GM12878 (cell line): Measurements from ENCODE around the gene ATXN1. TPM values are rescaled to one million over a fixed set of nuclear protein-coding genes. Genes with fewer than 3 reads are reported as not detected.

Source experiments
- ATAC-seq: fragments of 200-7000 bp; cut with Tn5 transposase; 3 replicates; pipeline ENCODE4 v1.9.1; 2020; ENCODE audit warnings: mild to moderate bottlenecking, moderate library complexity
- BruUV-seq: library from RNA; stranded (reverse); fragments of 400-500 nt; replicated peaks from 2 replicates; lab custom pipeline; 2021; lab: Mats Ljungman, UMichigan
- CTCF ChIA-PET: fragments of 300-600 bp; sonication (Branson Sonifier 250); formaldehyde crosslinking; extraction: SDS; loops from one replicate; lab custom pipeline; 2021; ENCODE audit warnings: inconsistent platforms; lab: Yijun Ruan, JAX
- POLR2A ChIA-PET: fragments of 350-600 bp; formaldehyde crosslinking; extraction: SDS; loops from one replicate; lab custom pipeline; 2021; ENCODE audit warnings: inconsistent platforms; lab: Charles Lee
- RAD21 ChIA-PET: fragments of 300-600 bp; sonication (Branson Sonifier 250); formaldehyde crosslinking; loops from one replicate; lab custom pipeline; 2023; ENCODE audit warnings: antibody characterized with exemption; ENCODE audit not compliant: unreplicated experiment; lab: Charles Lee
- SMC1A ChIA-PET: fragments of 300-600 bp; sonication (Branson Sonifier 250); formaldehyde crosslinking; loops from one replicate; lab custom pipeline; 2023; ENCODE audit not compliant: unreplicated experiment, uncharacterized antibody; lab: Charles Lee
- DNase-seq: peaks from one replicate; pipeline ENCODE4 v3.0.0-alpha.2; 2011; ENCODE audit warnings: low read depth, low spot score
- FAIRE-seq: peaks from 3 replicates; lab custom pipeline; 2011; peaks lifted over from hg19 to GRCh38; lab: Jason Lieb, UNC
- H2AFZ ChIP-seq: 2 replicates; pipeline ENCODE4 v1.6.0; 2011; ENCODE audit warnings: low read depth, low read length, control low read depth; ENCODE audit not compliant: control insufficient read depth
- H3K27ac ChIP-seq: 2 replicates; pipeline ENCODE4 v1.5.1; 2011; ENCODE audit warnings: control low read depth; ENCODE audit not compliant: control insufficient read depth, insufficient read depth
- H3K27me3 ChIP-seq, 2 experiments: replicated peaks in 1 of 2; 2 replicates each; pipeline versions ENCODE4 v1.6.0 to v1.6.1; 2011; ENCODE audit warnings: low read length in 1 of 2; ENCODE audit not compliant: control insufficient read depth in 2 of 2, insufficient read depth in 2 of 2
- H3K36me3 ChIP-seq, 2 experiments: 2 replicates each; pipeline ENCODE4 v1.5.1; 2011; ENCODE audit warnings: low read length in 1 of 2; ENCODE audit not compliant: control insufficient read depth in 2 of 2, insufficient read depth in 2 of 2
- H3K4me1 ChIP-seq: 2 replicates; pipeline ENCODE4 v1.6.1; 2011; ENCODE audit warnings: mild to moderate bottlenecking, low read length, moderate library complexity, mixed read lengths; ENCODE audit not compliant: control insufficient read depth, insufficient read depth
- H3K4me2 ChIP-seq: 2 replicates; pipeline ENCODE4 v1.6.0; 2011; ENCODE audit warnings: control low read depth; ENCODE audit not compliant: control insufficient read depth, insufficient read depth
- H3K4me3 ChIP-seq: fragments of 200-600 bp; sonication (generic); 2 replicates; pipeline ENCODE4 v1.5.1; 2016
- H3K79me2 ChIP-seq: 2 replicates; pipeline ENCODE4 v1.6.0; 2011; ENCODE audit warnings: low read length; ENCODE audit not compliant: control insufficient read depth, insufficient read depth
- H3K9ac ChIP-seq: 2 replicates; pipeline ENCODE4 v1.8.0; 2011; ENCODE audit warnings: low read length, control low read depth, mixed read lengths; ENCODE audit not compliant: control insufficient read depth, insufficient read depth
- H3K9me3 ChIP-seq: replicated peaks from 3 replicates; pipeline ENCODE4 v1.5.1; 2011; ENCODE audit warnings: mild to moderate bottlenecking, low read length; ENCODE audit not compliant: control insufficient read depth, insufficient read depth
- H4K20me1 ChIP-seq: 2 replicates; pipeline ENCODE4 v1.6.0; 2011; ENCODE audit not compliant: control insufficient read depth, insufficient read depth
- BACH1 ChIP-seq: fragments of 450-650 bp; IDR thresholded peaks from 2 replicates; pipeline ENCODE4 v1.6.1; 2017; ENCODE audit warnings: mild to moderate bottlenecking, borderline replicate concordance
- CTCF ChIP-seq, 3 experiments: IDR thresholded peaks in 2 of 3; conservative IDR thresholded peaks in 1 of 3; 2 replicates each; pipeline ENCODE4 v1.5.1; 2011; ENCODE audit warnings: low read depth in 3 of 3, low read length in 3 of 3, mild to moderate bottlenecking in 3 of 3, control low read depth in 2 of 3, moderate library complexity in 2 of 3, inconsistent platforms in 1 of 3, mixed read lengths in 1 of 3; ENCODE audit not compliant: control insufficient read depth in 2 of 3, insufficient read depth in 1 of 3; ENCODE audit errors: extremely low read depth in 1 of 3
- ETV6 ChIP-seq, 2 experiments: fragments of 450-650 bp in 1 of 2; IDR thresholded peaks in 1 of 2; conservative IDR thresholded peaks in 1 of 2; 2 replicates each; pipeline ENCODE4 v1.6.1; 2014; ENCODE audit warnings: antibody characterized with exemption in 1 of 2, borderline replicate concordance in 1 of 2, low read depth in 1 of 2, mild to moderate bottlenecking in 1 of 2, moderate library complexity in 1 of 2
- FOXM1 ChIP-seq: IDR thresholded peaks from 2 replicates; pipeline ENCODE4 v1.6.1; 2012; ENCODE audit warnings: low read depth, mild to moderate bottlenecking, inconsistent platforms, low read length, moderate library complexity
- HDAC6 ChIP-seq: fragments of 200-600 bp; sonication (generic); IDR thresholded peaks from one replicate; pipeline ENCODE4 v1.8.0; 2017; ENCODE audit warnings: antibody characterized with exemption; ENCODE audit not compliant: unreplicated experiment
- HDGF ChIP-seq: fragments of 450-650 bp; IDR thresholded peaks from 2 replicates; pipeline ENCODE4 v1.6.1; 2016; ENCODE audit warnings: antibody characterized with exemption
- IKZF1 ChIP-seq: fragments of 450-650 bp; conservative IDR thresholded peaks from 2 replicates; pipeline ENCODE4 v1.6.1; 2017; ENCODE audit warnings: antibody characterized with exemption, mild to moderate bottlenecking
- IRF3 ChIP-seq: fragments of 450-650 bp; IDR thresholded peaks from 2 replicates; pipeline ENCODE4 v1.6.1; 2014; ENCODE audit warnings: mild to moderate bottlenecking
- MTA3 ChIP-seq: IDR thresholded peaks from 2 replicates; pipeline ENCODE4 v1.6.1; 2012; ENCODE audit warnings: low read length, inconsistent platforms, borderline replicate concordance
- POLR2AphosphoS2 ChIP-seq: IDR thresholded peaks from 2 replicates; pipeline ENCODE4 v1.6.1; 2011; ENCODE audit warnings: low read depth, mild to moderate bottlenecking, low read length, improper control_type of control experiment, moderate library complexity
- RB1 ChIP-seq: fragments of 450-650 bp; formaldehyde crosslinking; IDR thresholded peaks from 2 replicates; pipeline ENCODE4 v1.6.1; 2017; ENCODE audit warnings: mild to moderate bottlenecking, borderline replicate concordance
- REST ChIP-seq: IDR thresholded peaks from 2 replicates; pipeline ENCODE4 v1.6.1; 2012; ENCODE audit warnings: mild to moderate bottlenecking, low read depth, low read length
- SPI1 ChIP-seq: IDR thresholded peaks from 2 replicates; pipeline ENCODE4 v1.6.1; 2011; ENCODE audit warnings: low read depth, mild to moderate bottlenecking, low read length, moderate library complexity, borderline replicate concordance; ENCODE audit not compliant: insufficient read depth
- TCF12 ChIP-seq: IDR thresholded peaks from 2 replicates; pipeline ENCODE4 v1.6.1; 2011; ENCODE audit warnings: low read depth, mild to moderate bottlenecking, low read length
- TCF3 ChIP-seq: IDR thresholded peaks from 2 replicates; pipeline ENCODE4 v1.6.1; 2012; ENCODE audit warnings: low read depth, mild to moderate bottlenecking, low read length, borderline replicate concordance; ENCODE audit not compliant: insufficient read depth
- TCF7 ChIP-seq: IDR thresholded peaks from 2 replicates; pipeline ENCODE4 v1.6.1; 2014; ENCODE audit warnings: antibody characterized with exemption, borderline replicate concordance
- WGBS: methylation state at CpG from one replicate; pipeline ENCODE4 v1.1.6; 2016; ENCODE audit warnings: low lambda C conversion rate; ENCODE audit not compliant: insufficient replicate concordance, insufficient coverage; ENCODE audit errors: missing lambda C conversion rate; 5-methylcytosine and 5-hydroxymethylcytosine counted together
- in situ Hi-C: fragments of 300-500 bp; cut with MboI; formaldehyde crosslinking; loops from 9 replicates; pipeline ENCODE4 v1.14.3; 2018; ENCODE audit warnings: mixed read lengths
- intact Hi-C: fragments of 100-400 bp; cut with micrococcal nuclease; formaldehyde crosslinking; loops from one replicate; pipeline ENCODE4 v1.14.2; 2022; ENCODE audit not compliant: unreplicated experiment
- polyA plus RNA-seq, 11 experiments: library from polyadenylated mRNA; depleted of rRNA in 4 of 11; unstranded in 6 of 11; stranded (reverse) in 5 of 11; fragments of >200 nt; fragmentation: Nextera tagmentation in 4 of 11; fragmentation: Illumina TruSeq in 1 of 11; extraction: Ambion mirVana in 4 of 11; extraction: Trizol in 1 of 11; gene quantifications; 1 replicate in 1 of 11; 2 replicates in 10 of 11; pipeline versions ENCODE4 v1.2.1 to v1.2.3, GENCODE V29; 2011 to 2016; ENCODE audit warnings: inconsistent platforms in 2 of 11, missing spikeins in 2 of 11, low read depth in 1 of 11
- total RNA-seq, 4 experiments: library from RNA; depleted of rRNA in 3 of 4; stranded (reverse); fragments of >200 nt in 3 of 4; fragmentation: Illumina TruSeq in 1 of 4; extraction: Trizol in 1 of 4; gene quantifications; 2 replicates each; pipeline versions ENCODE4 v1.2.1 to v1.2.3, GENCODE V29; 2013 to 2021

ATXN1 gene
- total and polyA plus RNA-seq, 10 of the 15 experiments (the other 5 are each of a cell fraction or from before 2014, with no cell fraction given), result 12.2 to 51.2 (median 20.5) TPM

- POLR2A ChIA-PET, result interaction anchor here (0.7 to 5.0 kb wide), 15 partner anchors 10 to 338 kb away, joined by 3 to 134 read pairs (median 9); no protein-coding TSS in a partner anchor
- no peak overlapping the region for H2AFZ ChIP-seq
- TF ChIP-seq IKZF1 (0 out of 2 replicates have a peak, but pooled peaks have one; percentile 4), IRF3 (no peak), HDAC6 (no peak), MTA3 (no peak), FOXM1 (no peak), REST (no peak), SPI1 (no peak), TCF7 (no peak), ETV6 (conservative IDR thresholded peaks at IDR 0.05 in 1 of 2, IDR thresholded peaks at IDR 0.05 in 1 of 2; ENCODE audit: borderline replicate concordance in 1 of 2, low read depth in 1 of 2) (no peak), CTCF (IDR thresholded peaks at IDR 0.05 in 2 of 3, conservative IDR thresholded peaks at IDR 0.05 in 1 of 3; ENCODE audit: control insufficient read depth in 2 of 3, extremely low read depth in 1 of 3, insufficient read depth in 1 of 3, low read depth in 3 of 3, low read length in 3 of 3) (no peak), TCF3 (0 out of 2 replicates have a peak, but pooled peaks have one; percentile 39), POLR2AphosphoS2 (0 out of 2 replicates have a peak, but pooled peaks have one; percentile 12), RB1 (no peak), HDGF (no peak), BACH1 (0 out of 2 replicates have a peak, but pooled peaks have one; percentile 29), TCF12 (0 out of 2 replicates have a peak, but pooled peaks have one; percentile 42)
Measured at GRCh38 chr6:16421462-16421960, 339.7 kb downstream of the ATXN1 start.

More at GRCh38 chr6:16421462-16421960, 339.7 kb downstream of the ATXN1 start:
- H3K36me3 ChIP-seq, result peaks cover 0 to 4% of the 10 kb centered on the region in 2 experiments; a peak in 1 of 4 replicates
- ChIA-PET SMC1A (interaction anchor here (0.6 to 8.5 kb wide), 26 partner anchors 11 to 341 kb away, joined by 3 to 338 read pairs (median 6); partner anchors contain the start of gene ATXN1), CTCF (interaction anchor here (1.0 to 4.2 kb wide), 10 partner anchors 11 to 342 kb away, joined by 3 to 51 read pairs (median 14); no protein-coding TSS in a partner anchor), RAD21 (interaction anchor here (0.8 to 3.9 kb wide), 28 partner anchors 9 to 342 kb away, joined by 3 to 215 read pairs (median 8); partner anchors contain the start of gene ATXN1)
- ATAC-seq (peak; percentile 47), DNase-seq (no peak), FAIRE-seq (no peak)
- 23% methylated on average over 6 of the region's 6 CpGs for WGBS
- peak overlapping the region; percentile 98 for H3K27ac ChIP-seq
- H3K9me3 ChIP-seq, result no peaks in the 10 kb centered on the region
- in situ Hi-C loops (loop anchor here (5.0 kb wide), 2 partner anchors 51 to 176 kb away; no protein-coding TSS in a partner anchor), intact Hi-C loops (loop anchor here (5.0 kb wide), 1 partner anchor 266 kb away; no protein-coding TSS in a partner anchor)
- H3K9ac ChIP-seq, result peak overlapping the region; percentile 75
- H3K4me2 ChIP-seq, result peak overlapping the region; percentile 62
- H3K79me2 ChIP-seq, result peaks cover 14% of the 10 kb centered on the region
- peaks cover 36% of the 10 kb centered on the region for H3K4me1 ChIP-seq
- no peaks in the 10 kb centered on the region for H4K20me1 ChIP-seq
- H3K27me3 ChIP-seq, result no peaks in the 10 kb centered on the region
- no TSS peak for BruUV-seq
- no peak overlapping the region; the same call in 1 of the 2 replicates for H3K4me3 ChIP-seq
